K562 (cell line): Measurements from ENCODE around the gene NPR2. TPM values are rescaled to one million over a fixed set of nuclear protein-coding genes. Genes with fewer than 3 reads are reported as not detected.

Experiments
- ATAC-seq: fragments of 200-7000 bp; cut with Tn5 transposase; 3 replicates; pipeline ENCODE4 v1.9.1; 2020; ENCODE audit warnings: moderate library complexity
- BruUV-seq: library from RNA; stranded (reverse); fragments of 400-500 nt; replicated peaks from 2 replicates; lab custom pipeline; 2021; lab: Mats Ljungman, UMichigan
- CTCF ChIA-PET: fragments of 300-600 bp; formaldehyde crosslinking; extraction: SDS; loops from one replicate; lab custom pipeline; 2021; ENCODE audit warnings: low intra/inter-chr PET ratio; lab: Yijun Ruan, JAX
- POLR2A ChIA-PET: fragments of 300-600, 350-650 bp; sonication (Branson Sonifier 250); formaldehyde crosslinking; extraction: SDS; loops from one replicate; lab custom pipeline; 2021; ENCODE audit warnings: antibody characterized with exemption, inconsistent platforms; lab: Yijun Ruan, JAX
- DNase-seq, 4 experiments: peaks; one replicate each; pipeline versions ENCODE4 v3.0.0 to v3.0.0-alpha.2; 2011 to 2018; ENCODE audit warnings: low spot score in 3 of 4, mixed read lengths in 3 of 4; ENCODE audit errors: extremely low read depth in 1 of 4
- FAIRE-seq: peaks from 2 replicates; lab custom pipeline; 2011; peaks lifted over from hg19 to GRCh38; lab: Jason Lieb, UNC
- H2AFZ ChIP-seq: 2 replicates; pipeline ENCODE4 v1.6.0; 2011; ENCODE audit warnings: low read depth, low read length, control low read depth, inconsistent platforms
- H3K27ac ChIP-seq: fragments of 200-600 bp; 3 replicates; pipeline ENCODE4 v1.8.0; 2011; ENCODE audit warnings: low read depth, mild to moderate bottlenecking, control low read depth, inconsistent platforms, low read length, moderate library complexity, mixed read lengths; ENCODE audit errors: extremely low read depth
- H3K27me3 ChIP-seq, 2 experiments: fragments of 300-600 bp in 1 of 2; 2 replicates in 1 of 2; 3 replicates in 1 of 2; pipeline versions ENCODE4 v1.6.0 to v1.8.0; 2011; ENCODE audit warnings: inconsistent platforms in 2 of 2, low read length in 2 of 2, mild to moderate bottlenecking in 1 of 2, mixed read lengths in 1 of 2, moderate library complexity in 1 of 2; ENCODE audit not compliant: control insufficient read depth in 2 of 2, insufficient read depth in 2 of 2
- H3K36me3 ChIP-seq: fragments of 300-600 bp; 3 replicates; pipeline ENCODE4 v1.8.0; 2011; ENCODE audit warnings: mild to moderate bottlenecking, low read length, inconsistent platforms; ENCODE audit not compliant: control insufficient read depth, insufficient read depth
- H3K4me1 ChIP-seq, 2 experiments: fragments of 200-600 bp in 1 of 2; replicated peaks in 1 of 2; 2 replicates in 1 of 2; 3 replicates in 1 of 2; pipeline versions ENCODE4 v1.5.1 to v1.8.0; 2011; ENCODE audit warnings: inconsistent platforms in 2 of 2, low read length in 2 of 2, mild to moderate bottlenecking in 1 of 2, mixed read lengths in 1 of 2, moderate library complexity in 1 of 2; ENCODE audit not compliant: control insufficient read depth in 2 of 2, insufficient read depth in 2 of 2
- H3K4me2 ChIP-seq: 2 replicates; pipeline ENCODE4 v1.6.1; 2011; ENCODE audit warnings: low read length, control low read depth, inconsistent platforms, mixed read lengths; ENCODE audit not compliant: insufficient read depth
- H3K4me3 ChIP-seq: fragments of 200-600 bp; sonication (generic), shearing (Covaris generic); 2 replicates; pipeline ENCODE4 v1.5.1; 2016; ENCODE audit warnings: control low read depth, inconsistent platforms
- H3K79me2 ChIP-seq: fragments of 200-600 bp; 3 replicates; pipeline ENCODE4 v1.8.0; 2011; ENCODE audit warnings: low read length, inconsistent platforms; ENCODE audit not compliant: control insufficient read depth, insufficient read depth
- H3K9ac ChIP-seq, 2 experiments: 2 replicates each; pipeline versions ENCODE4 v1.6.0 to v1.6.1; 2011; ENCODE audit warnings: low read depth in 2 of 2, low read length in 2 of 2, control low read depth in 1 of 2, inconsistent platforms in 1 of 2, mild to moderate bottlenecking in 1 of 2, mixed read lengths in 1 of 2; ENCODE audit not compliant: insufficient read depth in 1 of 2
- H3K9me1 ChIP-seq: one replicate; pipeline ENCODE4 v1.6.0; 2011; ENCODE audit warnings: inconsistent platforms, mild to moderate bottlenecking, low read length, moderate library complexity; ENCODE audit not compliant: control insufficient read depth, insufficient read depth
- H3K9me3 ChIP-seq: replicated peaks from 2 replicates; pipeline ENCODE4 v1.5.1; 2011; ENCODE audit warnings: low read depth, low read length, inconsistent platforms; ENCODE audit not compliant: control insufficient read depth, insufficient read depth
- H4K20me1 ChIP-seq: replicated peaks from 2 replicates; pipeline ENCODE4 v1.6.1; 2011; ENCODE audit warnings: low read length, inconsistent platforms, mixed read lengths; ENCODE audit not compliant: control insufficient read depth, insufficient read depth
- CBFA2T3 ChIP-seq: fragments of 450-650 bp; IDR thresholded peaks from 2 replicates; pipeline ENCODE4 v1.6.1; 2017
- E2F8 ChIP-seq: fragments of 450-650 bp; IDR thresholded peaks from 2 replicates; pipeline ENCODE4 v1.7.1; 2018; ENCODE audit warnings: mild to moderate bottlenecking, low read depth; ENCODE audit not compliant: partially characterized antibody
- HSF4 ChIP-seq: fragments of 250-450 bp; sonication (Bioruptor Pico); IDR thresholded peaks from 2 replicates; pipeline ENCODE4 v2.1.2; 2022; ENCODE audit warnings: mild to moderate bottlenecking, moderate library complexity, borderline replicate concordance
- MBD2 ChIP-seq: sonication (generic); IDR thresholded peaks from 2 replicates; pipeline ENCODE4 v1.6.1; 2016; ENCODE audit warnings: low read depth, borderline replicate concordance
- POLR3A ChIP-seq: IDR thresholded peaks from 2 replicates; pipeline ENCODE4 v1.6.1; 2011; ENCODE audit warnings: borderline replicate concordance, mild to moderate bottlenecking, moderate library complexity; ENCODE audit not compliant: insufficient read length, insufficient read depth; ENCODE audit errors: extremely low read depth
- PTBP1 ChIP-seq: fragments of 200-400 bp; formaldehyde crosslinking; IDR thresholded peaks from 2 replicates; pipeline ENCODE4 v1.6.1; 2017; ENCODE audit warnings: low read depth, low read length
- RBM15 ChIP-seq: fragments of 200-400 bp; formaldehyde crosslinking; IDR thresholded peaks from 2 replicates; pipeline ENCODE4 v1.6.1; 2018; ENCODE audit warnings: mild to moderate bottlenecking, low read length, moderate library complexity; ENCODE audit not compliant: insufficient read depth
- TAL1 ChIP-seq: fragments of 450-650 bp; IDR thresholded peaks from 2 replicates; pipeline ENCODE4 v1.6.1; 2016; ENCODE audit warnings: mild to moderate bottlenecking
- TCF3 ChIP-seq: sonication (generic); formaldehyde crosslinking; IDR thresholded peaks from 2 replicates; pipeline ENCODE4 v1.4.0; 2020; ENCODE audit warnings: mild to moderate bottlenecking, missing genetic modification reagents
- XRCC5 ChIP-seq: fragments of 200-400 bp; formaldehyde crosslinking; IDR thresholded peaks from 2 replicates; pipeline ENCODE4 v1.6.1; 2017; ENCODE audit warnings: low read depth, mild to moderate bottlenecking, low read length
- WGBS: fragments of 100-300 bp; shearing (Covaris generic); methylation state at CpG from one replicate; pipeline ENCODE4 v1.1.6; 2016; ENCODE audit warnings: low coverage, mixed read lengths; ENCODE audit not compliant: insufficient coverage; ENCODE audit errors: missing lambda C conversion rate; 5-methylcytosine and 5-hydroxymethylcytosine counted together
- in situ Hi-C: fragments of 300-500 bp; cut with MboI; formaldehyde crosslinking; loops from 4 replicates; pipeline ENCODE4 v1.15.0; 2018; ENCODE audit warnings: inconsistent platforms, mixed read lengths
- intact Hi-C: fragments of 100-400 bp; cut with micrococcal nuclease; formaldehyde crosslinking; loops from 2 replicates; pipeline ENCODE4 v1.14.2; 2022
- polyA plus RNA-seq, 8 experiments: library from polyadenylated mRNA; depleted of rRNA in 4 of 8; stranded (reverse) in 5 of 8; unstranded in 3 of 8; fragments of >200 nt; fragmentation: Nextera tagmentation in 2 of 8; fragmentation: Illumina TruSeq in 1 of 8; extraction: Ambion mirVana in 2 of 8; extraction: Trizol in 1 of 8; gene quantifications; 2 replicates each; pipeline versions ENCODE4 v1.2.1 to v1.2.3, GENCODE V29; 2011 to 2014; ENCODE audit warnings: inconsistent platforms in 1 of 8, missing spikeins in 1 of 8
- total RNA-seq, 7 experiments: library from RNA; depleted of rRNA in 6 of 7; stranded (reverse); fragments of >200 nt in 6 of 7; fragmentation: Illumina TruSeq in 2 of 7; extraction: Trizol in 2 of 7; gene quantifications; 2 replicates each; pipeline versions ENCODE4 v1.2.1 to v1.2.3, GENCODE V29; 2011 to 2021; ENCODE audit warnings: low replicate concordance in 1 of 7
- TF ChIP-seq, protein P1 (sequence below): fragments of 450-650 bp; formaldehyde crosslinking; IDR thresholded peaks from 2 replicates; pipeline ENCODE4 v1.4.0; 2020; ENCODE audit warnings: mild to moderate bottlenecking, mixed read lengths

The NPR2 gene
- total and polyA plus RNA-seq, 9 of the 15 experiments (the other 6 are each of a cell fraction or from before 2014, with no cell fraction given) = 2.4 to 12.9 (median 6.0) TPM

DNA sequence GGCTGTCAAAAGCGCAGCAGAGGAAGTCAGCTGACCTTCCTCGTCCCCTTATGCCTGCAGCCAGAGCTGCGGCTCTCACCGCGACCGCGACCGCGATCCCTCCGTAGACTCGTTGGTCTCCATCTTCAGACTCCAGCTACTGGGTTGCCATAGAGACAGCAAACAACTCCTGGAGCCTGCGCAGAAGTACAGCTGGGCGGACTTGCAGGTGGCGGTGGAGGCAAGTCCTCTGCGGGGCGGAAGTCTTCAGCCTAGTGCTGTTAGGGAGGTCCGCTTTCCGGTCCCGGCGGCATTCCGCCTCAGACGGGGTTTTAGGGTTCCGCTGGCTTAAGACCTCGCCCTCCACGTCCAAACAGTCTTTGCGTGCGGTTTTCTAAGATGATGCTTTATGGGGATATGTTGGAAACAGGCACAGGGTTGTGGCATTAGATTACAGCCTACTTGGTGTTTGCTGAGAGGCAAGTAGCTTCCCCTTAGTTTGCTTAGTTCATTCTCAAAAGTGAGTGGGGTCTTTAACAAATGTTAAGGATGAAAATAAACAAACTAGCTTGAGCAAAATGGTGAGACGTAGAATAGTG, 20.7 kb downstream of the NPR2 start, which contains the start of gene SPAG8 (continued):
- peak; percentile 84 for TF ChIP-seq E2F8

DNA sequence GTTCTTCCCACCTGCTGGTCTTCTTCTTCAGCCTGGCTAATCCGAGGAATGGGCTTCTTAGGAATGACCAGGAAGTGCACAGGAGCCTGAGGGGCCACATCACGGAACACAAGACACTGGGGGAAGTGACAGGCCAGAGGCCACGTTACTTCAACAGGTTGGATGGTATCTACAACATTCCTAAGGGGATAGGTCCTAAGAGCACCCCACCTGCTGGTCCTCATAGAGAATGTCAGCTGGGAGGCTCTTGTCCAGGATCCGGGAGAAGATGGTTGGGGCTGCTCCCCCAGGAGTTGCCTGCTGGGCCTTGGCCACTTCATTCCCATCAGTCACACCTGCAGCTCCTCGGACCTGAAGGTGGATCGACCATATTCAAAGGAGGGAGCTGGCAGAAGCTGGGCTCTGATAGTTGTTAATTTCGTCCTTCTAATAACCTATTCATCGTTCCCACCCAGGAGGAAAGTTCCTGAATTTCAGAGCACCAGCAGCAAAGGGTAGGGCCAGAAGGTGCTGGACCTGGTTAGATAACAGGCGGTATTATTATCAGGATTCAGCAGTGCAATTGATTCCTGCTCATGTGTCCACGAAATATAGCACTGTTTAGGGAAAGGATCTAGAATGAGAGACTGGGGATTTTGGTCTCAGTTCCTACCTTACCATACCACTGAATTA, 22.2 kb downstream of the NPR2 start:
- H3K36me3 ChIP-seq = peaks cover 9% of the 10 kb centered on the region; the same call in 1 of the 3 replicates
- 15% methylated on average over 9 of the region's 10 CpGs for WGBS
- peak; percentile 43 to 61 (median 44) for DNase-seq
- peaks cover 17 to 31% of the 10 kb centered on the region in 2 experiments for H3K4me1 ChIP-seq
- in situ Hi-C loops (no loop called here), intact Hi-C loops (loop anchor here (1.0 to 10.0 kb wide), 3 partner anchors 23 to 149 kb away; partner anchors contain the start of genes ARHGEF39, CREB3 and TLN1)
- FAIRE-seq = peak; percentile 91
- ATAC-seq = no peak
- H4K20me1 ChIP-seq = no peaks in the 10 kb centered on the region
- peak overlapping the region; percentile 66; the same call in 1 of the 2 replicates for H3K4me3 ChIP-seq
- CTCF ChIA-PET = interaction anchor here (0.6 to 0.7 kb wide), 2 partner anchors 24 to 27 kb away, joined by 4 to 7 read pairs; no protein-coding TSS in a partner anchor
- H3K4me2 ChIP-seq = peak overlapping the region; percentile 82
- BruUV-seq = TSS peak; percentile 77
- H3K27ac ChIP-seq = peak overlapping the region; percentile 94
- H3K9me1 ChIP-seq = peaks cover 4% of the 10 kb centered on the region
- peak overlapping the region; percentile 77 for H2AFZ ChIP-seq
- H3K27me3 ChIP-seq = no peaks in the 10 kb centered on the region
- no peaks in the 10 kb centered on the region; the same call in 1 of the 2 replicates for H3K9me3 ChIP-seq
- peak overlapping the region; percentile 43 to 92; a peak in 3 of 4 replicates for H3K9ac ChIP-seq
- peaks cover 12% of the 10 kb centered on the region; the same call in 2 of the 3 replicates for H3K79me2 ChIP-seq
- POLR2A ChIA-PET = interaction anchor here (0.7 to 1.7 kb wide), 4 partner anchors 12 to 81 kb away, joined by 3 to 7 read pairs (median 4); partner anchors contain the start of genes CREB3 and TLN1
- TF ChIP-seq E2F8 = no peak
- peak; percentile 77 for TF ChIP-seq TCF3
- TF ChIP-seq HSF4 (CRISPR knock-in tag) = no peak
- TF ChIP-seq CBFA2T3 = peak; percentile 75
- TF ChIP-seq, protein P1, sequence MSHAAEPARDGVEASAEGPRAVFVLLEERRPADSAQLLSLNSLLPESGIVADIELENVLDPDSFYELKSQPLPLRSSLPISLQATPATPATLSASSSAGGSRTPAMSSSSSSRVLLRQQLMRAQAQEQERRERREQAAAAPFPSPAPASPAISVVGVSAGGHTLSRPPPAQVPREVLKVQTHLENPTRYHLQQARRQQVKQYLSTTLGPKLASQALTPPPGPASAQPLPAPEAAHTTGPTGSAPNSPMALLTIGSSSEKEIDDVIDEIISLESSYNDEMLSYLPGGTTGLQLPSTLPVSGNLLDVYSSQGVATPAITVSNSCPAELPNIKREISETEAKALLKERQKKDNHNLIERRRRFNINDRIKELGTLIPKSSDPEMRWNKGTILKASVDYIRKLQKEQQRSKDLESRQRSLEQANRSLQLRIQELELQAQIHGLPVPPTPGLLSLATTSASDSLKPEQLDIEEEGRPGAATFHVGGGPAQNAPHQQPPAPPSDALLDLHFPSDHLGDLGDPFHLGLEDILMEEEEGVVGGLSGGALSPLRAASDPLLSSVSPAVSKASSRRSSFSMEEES (CRISPR knock-in tag) = no peak
- no peak for TF ChIP-seq PTBP1
- no peak for TF ChIP-seq XRCC5
- TF ChIP-seq POLR3A = no peak
- no peak for TF ChIP-seq RBM15
- TF ChIP-seq MBD2 = no peak
- peak; percentile 76 for TF ChIP-seq TAL1
